B cell (primary cell): Measurements from ENCODE around the gene FAM131C. TPM values are rescaled to one million over a fixed set of nuclear protein-coding genes. Genes with fewer than 3 reads are reported as not detected.
"Not testable (repeated sequence)": the region's sequence is repeated elsewhere in the genome, so short reads cannot be mapped to it uniquely, and the experiment has no call there.

Experiments used
- ATAC-seq: fragments of 200-7000 bp; cut with Tn5 transposase; one replicate; pipeline ENCODE4 v1.10.0; 2021; ENCODE audit warnings: low read depth, mild to moderate bottlenecking, moderate number of reproducible peaks, moderate library complexity
- CTCF ChIA-PET: fragments of 350-600 bp; sonication (Branson Sonifier 250); formaldehyde crosslinking; loops from one replicate; lab custom pipeline; 2021; ENCODE audit warnings: antibody characterized with exemption, inconsistent platforms; lab: Charles Lee
- POLR2A ChIA-PET: fragments of 350-600 bp; sonication (Branson Sonifier 250); formaldehyde crosslinking; loops from one replicate; lab custom pipeline; 2021; ENCODE audit warnings: antibody characterized with exemption; lab: Charles Lee
- DNase-seq: peaks from one replicate; pipeline ENCODE4 v3.0.0; 2013
- H2AFZ ChIP-seq: 2 replicates; pipeline ENCODE4 v1.6.1; 2012; ENCODE audit warnings: mild to moderate bottlenecking, low read depth, low read length; ENCODE audit not compliant: insufficient read depth, poor library complexity, severe bottlenecking
- H3K27ac ChIP-seq, 2 donors: 1 replicate in 1 of 2; 2 replicates in 1 of 2; pipeline ENCODE4 v1.5.1; 2012 to 2013; ENCODE audit warnings: low read length in 2 of 2, mild to moderate bottlenecking in 2 of 2, moderate library complexity in 1 of 2
- H3K27me3 ChIP-seq, 4 experiments: fragments of 200-600 bp in 1 of 4; sonication (generic) in 1 of 4; replicated peaks in 1 of 4; 1 replicate in 2 of 4; 2 replicates in 2 of 4; pipeline versions ENCODE4 v1.6.1 to v1.7.0; 2013 to 2016; ENCODE audit warnings: low read length in 3 of 4, mild to moderate bottlenecking in 2 of 4, mixed read lengths in 1 of 4, moderate library complexity in 1 of 4; ENCODE audit not compliant: insufficient read depth in 4 of 4, control insufficient read depth in 3 of 4; ENCODE audit errors: control extremely low read depth in 1 of 4
- H3K36me3 ChIP-seq, 2 experiments: replicated peaks in 1 of 2; 1 replicate in 1 of 2; 2 replicates in 1 of 2; pipeline versions ENCODE4 v1.6.1 to v1.7.1; 2013; ENCODE audit warnings: low read length in 1 of 2; ENCODE audit not compliant: insufficient read depth in 2 of 2, control insufficient read depth in 1 of 2; ENCODE audit errors: control extremely low read depth in 1 of 2, extremely low read depth in 1 of 2
- H3K4me1 ChIP-seq, 2 donors: fragments of 200-600 bp in 1 of 2; sonication (generic) in 1 of 2; 1 replicate in 1 of 2; 2 replicates in 1 of 2; pipeline versions ENCODE4 v1.5.1 to v1.6.1; 2013 to 2017; ENCODE audit warnings: low read length in 2 of 2; ENCODE audit not compliant: control insufficient read depth in 2 of 2, insufficient read depth in 2 of 2
- H3K4me2 ChIP-seq: replicated peaks from 2 replicates; pipeline ENCODE3; 2012; ENCODE audit warnings: mild to moderate bottlenecking, low read depth, low read length; ENCODE audit not compliant: poor library complexity, severe bottlenecking
- H3K4me3 ChIP-seq, 5 experiments: fragments of 200-600 bp in 1 of 5; sonication (generic) in 1 of 5; 1 replicate in 3 of 5; 2 replicates in 2 of 5; pipeline versions ENCODE4 v1.5.1 to v1.7.0; 2011 to 2016; ENCODE audit warnings: low read length in 4 of 5, mild to moderate bottlenecking in 4 of 5, low read depth in 2 of 5, control low read depth in 1 of 5, moderate library complexity in 1 of 5; ENCODE audit not compliant: insufficient read depth in 1 of 5; ENCODE audit errors: control extremely low read depth in 1 of 5, extremely low read depth in 1 of 5
- H3K79me2 ChIP-seq: fragments of 200-600 bp; sonication (generic); one replicate; pipeline ENCODE4 v1.6.0; 2016; ENCODE audit warnings: low read length; ENCODE audit not compliant: control insufficient read depth, insufficient read depth
- H3K9ac ChIP-seq: fragments of 200-600 bp; sonication (generic); 2 replicates; pipeline ENCODE4 v1.6.1; 2017; ENCODE audit warnings: mild to moderate bottlenecking, low read length, moderate library complexity
- H3K9me3 ChIP-seq, 3 donors: one replicate each; pipeline versions ENCODE4 v1.6.1 to v1.7.1; 2013; ENCODE audit warnings: low read length in 2 of 3; ENCODE audit not compliant: control insufficient read depth in 2 of 3, insufficient read depth in 1 of 3; ENCODE audit errors: control extremely low read depth in 1 of 3
- H4K20me1 ChIP-seq: 2 replicates; pipeline ENCODE4 v1.6.0; 2012; ENCODE audit warnings: mild to moderate bottlenecking, low read length; ENCODE audit not compliant: insufficient read depth, control insufficient read depth, poor library complexity, severe bottlenecking
- H3K27ac Mint-ChIP-seq: one replicate; pipeline ENCODE4 v1.8.0; 2021; ENCODE audit warnings: mixed read lengths
- H3K27me3 Mint-ChIP-seq: one replicate; pipeline ENCODE4 v1.8.0; 2021; ENCODE audit warnings: mixed read lengths
- H3K4me1 Mint-ChIP-seq: one replicate; pipeline ENCODE4 v1.8.0; 2021; ENCODE audit warnings: mixed read lengths
- H3K4me3 Mint-ChIP-seq: one replicate; pipeline ENCODE4 v1.8.0; 2021; ENCODE audit warnings: mixed read lengths
- H3K9me3 Mint-ChIP-seq: one replicate; pipeline ENCODE4 v1.8.0; 2022; ENCODE audit warnings: mixed read lengths; ENCODE audit not compliant: insufficient read depth
- EZH2 ChIP-seq: IDR thresholded peaks from 2 replicates; pipeline ENCODE4 v1.6.1; 2012; ENCODE audit warnings: borderline replicate concordance, low read depth, mild to moderate bottlenecking, moderate library complexity, low read length; ENCODE audit not compliant: insufficient read depth, poor library complexity, severe bottlenecking
- WGBS: methylation state at CpG from one replicate; pipeline ENCODE4 v1.1.5; 2013; ENCODE audit warnings: missing lambda C conversion rate; ENCODE audit not compliant: insufficient coverage; 5-methylcytosine and 5-hydroxymethylcytosine counted together
- intact Hi-C: fragments of 100-400 bp; cut with micrococcal nuclease; formaldehyde crosslinking; loops from one replicate; pipeline ENCODE4 v1.10.0; 2022
- polyA plus RNA-seq: library from polyadenylated mRNA; depleted of rRNA; stranded (reverse); fragments of >200 nt; gene quantifications from 2 replicates; pipeline ENCODE4 v1.2.3, GENCODE V29; 2012
- total RNA-seq, 2 donors: library from RNA; stranded (reverse); fragments of 120-200 nt in 1 of 2; gene quantifications; 1 replicate in 1 of 2; 2 replicates in 1 of 2; pipeline versions ENCODE4 v1.2.3 to v1.2.4, GENCODE V29; 2013 to 2022
- TF ChIP-seq, protein P1 (sequence below): fragments of 200-600 bp; IDR thresholded peaks from one replicate; pipeline ENCODE4 v1.8.0; 2022; ENCODE audit warnings: antibody characterized with exemption, mild to moderate bottlenecking

The FAM131C gene
- total and polyA plus RNA-seq, 2 donors (not counting 1 experiment from before 2014, with no cell fraction given): 0.37 TPM; not detected in 1

DNA sequence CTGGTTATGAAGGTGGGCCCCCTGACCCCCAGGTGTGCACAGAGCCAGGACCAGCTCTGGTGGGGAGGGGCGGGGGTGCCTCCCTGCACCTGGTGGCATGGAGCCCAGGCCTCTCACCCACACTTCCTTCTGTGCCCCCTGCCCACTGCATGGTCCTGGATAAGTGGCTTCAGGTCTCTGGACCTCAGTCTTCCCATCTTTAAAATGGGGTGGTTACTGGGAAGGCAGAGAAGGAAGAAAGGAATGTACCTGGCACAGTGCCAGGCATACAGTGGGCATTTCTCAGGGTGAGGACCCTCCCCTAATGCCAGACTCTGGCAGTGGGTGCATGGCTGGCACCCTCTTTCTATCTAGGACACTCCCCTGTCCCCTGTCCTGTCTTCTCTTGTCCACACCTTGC, 44.2 kb downstream of the FAM131C start:
- no peak overlapping the region for H3K4me3 Mint-ChIP-seq
- no peak overlapping the region for H2AFZ ChIP-seq
- CTCF ChIA-PET: no interaction called here
- peaks cover 7% of the 10 kb centered on the region for H3K4me1 Mint-ChIP-seq
- H3K27ac Mint-ChIP-seq: no peak overlapping the region
- H3K4me2 ChIP-seq: no peak overlapping the region
- peaks cover 0 to 30% (median 6%) of the 10 kb centered on the region in 4 experiments for H3K27me3 ChIP-seq
- H4K20me1 ChIP-seq: no peaks in the 10 kb centered on the region
- no peak overlapping the region for H3K4me3 ChIP-seq
- H3K36me3 ChIP-seq: no peaks in the 10 kb centered on the region
- DNase-seq: no peak
- no peak for TF ChIP-seq EZH2
- TF ChIP-seq, protein P1, sequence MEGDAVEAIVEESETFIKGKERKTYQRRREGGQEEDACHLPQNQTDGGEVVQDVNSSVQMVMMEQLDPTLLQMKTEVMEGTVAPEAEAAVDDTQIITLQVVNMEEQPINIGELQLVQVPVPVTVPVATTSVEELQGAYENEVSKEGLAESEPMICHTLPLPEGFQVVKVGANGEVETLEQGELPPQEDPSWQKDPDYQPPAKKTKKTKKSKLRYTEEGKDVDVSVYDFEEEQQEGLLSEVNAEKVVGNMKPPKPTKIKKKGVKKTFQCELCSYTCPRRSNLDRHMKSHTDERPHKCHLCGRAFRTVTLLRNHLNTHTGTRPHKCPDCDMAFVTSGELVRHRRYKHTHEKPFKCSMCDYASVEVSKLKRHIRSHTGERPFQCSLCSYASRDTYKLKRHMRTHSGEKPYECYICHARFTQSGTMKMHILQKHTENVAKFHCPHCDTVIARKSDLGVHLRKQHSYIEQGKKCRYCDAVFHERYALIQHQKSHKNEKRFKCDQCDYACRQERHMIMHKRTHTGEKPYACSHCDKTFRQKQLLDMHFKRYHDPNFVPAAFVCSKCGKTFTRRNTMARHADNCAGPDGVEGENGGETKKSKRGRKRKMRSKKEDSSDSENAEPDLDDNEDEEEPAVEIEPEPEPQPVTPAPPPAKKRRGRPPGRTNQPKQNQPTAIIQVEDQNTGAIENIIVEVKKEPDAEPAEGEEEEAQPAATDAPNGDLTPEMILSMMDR: no peak
- H3K9ac ChIP-seq: no peak overlapping the region
- no peak for ATAC-seq
- no peaks in the 10 kb centered on the region for H3K9me3 Mint-ChIP-seq
- H3K27ac ChIP-seq: no peak overlapping the region
- peaks cover 6 to 11% of the 10 kb centered on the region in 2 donors for H3K4me1 ChIP-seq
- H3K79me2 ChIP-seq: no peaks in the 10 kb centered on the region
- H3K27me3 Mint-ChIP-seq: peaks cover 30% of the 10 kb centered on the region
- no peaks in the 10 kb centered on the region for H3K9me3 ChIP-seq
- intact Hi-C loops: no loop called here
- POLR2A ChIA-PET: no interaction called here
- no CpG with 5 or more reads among the region's 1 CpG for WGBS

DNA sequence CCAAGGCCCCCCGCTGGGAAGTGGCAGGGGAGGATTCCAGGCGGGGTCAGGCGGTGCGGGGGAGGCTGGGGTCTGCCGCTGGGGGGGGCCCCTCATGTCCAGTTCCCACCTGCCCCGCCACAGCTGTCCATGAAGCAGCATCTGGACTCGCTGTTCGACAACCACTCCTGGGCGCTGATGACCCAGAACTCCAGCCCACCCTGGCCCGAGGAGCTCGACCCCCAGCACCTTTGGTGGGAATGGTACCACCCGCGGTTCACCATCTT, 44.5 kb downstream of the FAM131C start:
- H3K79me2 ChIP-seq, ATAC-seq, H3K9ac ChIP-seq, POLR2A ChIA-PET, H3K9me3 Mint-ChIP-seq, intact Hi-C loops, H4K20me1 ChIP-seq, H3K4me3 Mint-ChIP-seq, H3K4me3 ChIP-seq, H3K4me2 ChIP-seq, DNase-seq, H3K4me1 Mint-ChIP-seq, H3K27ac Mint-ChIP-seq, H3K36me3 ChIP-seq, H2AFZ ChIP-seq, H3K9me3 ChIP-seq, H3K27ac ChIP-seq, CTCF ChIA-PET: not testable (repeated sequence)
- peaks cover 30% of the 10 kb centered on the region for H3K27me3 Mint-ChIP-seq
- Histone ChIP-seq H3K4me1 (peaks cover 6 to 11% of the 10 kb centered on the region in 2 donors), H3K27me3 (peaks cover 0 to 30% (median 6%) of the 10 kb centered on the region in 4 experiments)
- 88% methylated on average over 4 of the region's 13 CpGs for WGBS
